GM18519 (cell line): ENCODE measurements around the gene OLA1.

Experiments used
- ATAC-seq: cut with Tn5 transposase; IDR thresholded peaks from one replicate; pipeline ENCODE4 v1.9.1; 2021; ENCODE audit warnings: mild to moderate bottlenecking, moderate library complexity; ENCODE audit not compliant: unreplicated experiment, low FRiP score

Gene OLA1

GRCh38 chr2:174040417-174040701, 208.0 kb downstream of the OLA1 start:
- no peak for ATAC-seq

- peak; percentile 81 for ATAC-seq
Observed at GRCh38 chr2:174039551-174040416, 208.5 kb downstream of the OLA1 start.

DNA sequence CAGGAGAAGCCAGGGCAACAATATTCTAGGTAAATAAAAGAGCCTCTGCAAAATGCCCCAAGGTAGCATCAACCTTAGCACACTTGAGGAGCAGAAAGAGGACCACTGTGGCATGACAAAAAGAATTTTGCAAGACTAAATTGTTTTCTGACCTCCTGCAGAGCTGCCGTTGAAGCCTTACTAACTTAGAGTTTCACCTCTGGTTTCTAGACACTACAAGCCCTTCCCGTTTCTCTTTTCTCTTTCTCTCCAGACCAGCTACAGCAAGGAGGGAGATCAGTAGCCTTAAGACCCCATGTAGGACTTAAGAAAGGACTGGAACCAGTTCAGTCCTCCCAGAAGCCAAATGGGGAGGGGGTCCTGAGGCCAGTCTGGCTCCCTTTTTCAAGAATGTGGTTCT, 209.9 kb downstream of the OLA1 start:
- ATAC-seq: no peak

DNA sequence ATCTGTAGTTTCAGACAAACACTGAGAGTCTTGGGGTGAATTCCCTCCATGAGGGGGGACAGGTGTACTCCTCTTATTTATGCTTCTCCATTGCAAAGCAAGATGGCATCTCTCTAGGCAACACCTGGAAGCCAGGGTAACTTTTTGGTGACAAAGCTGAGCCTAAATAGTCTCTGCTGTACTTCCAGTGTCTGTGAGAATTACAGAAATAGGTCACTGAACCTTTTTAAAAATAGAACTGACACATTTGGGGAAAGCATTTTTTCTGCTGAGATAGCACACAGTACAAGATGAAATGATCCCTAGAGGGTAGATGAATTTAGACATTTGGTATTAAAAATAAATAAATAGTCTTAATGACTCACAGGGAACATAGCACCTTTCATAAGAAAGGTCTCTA, 211.5 kb downstream of the OLA1 start:
- ATAC-seq: no peak

- no peak for ATAC-seq
Observed at GRCh38 chr2:174035981-174036742, 212.2 kb downstream of the OLA1 start.

- no peak for ATAC-seq
Observed at GRCh38 chr2:174035117-174035635, 213.2 kb downstream of the OLA1 start.

DNA sequence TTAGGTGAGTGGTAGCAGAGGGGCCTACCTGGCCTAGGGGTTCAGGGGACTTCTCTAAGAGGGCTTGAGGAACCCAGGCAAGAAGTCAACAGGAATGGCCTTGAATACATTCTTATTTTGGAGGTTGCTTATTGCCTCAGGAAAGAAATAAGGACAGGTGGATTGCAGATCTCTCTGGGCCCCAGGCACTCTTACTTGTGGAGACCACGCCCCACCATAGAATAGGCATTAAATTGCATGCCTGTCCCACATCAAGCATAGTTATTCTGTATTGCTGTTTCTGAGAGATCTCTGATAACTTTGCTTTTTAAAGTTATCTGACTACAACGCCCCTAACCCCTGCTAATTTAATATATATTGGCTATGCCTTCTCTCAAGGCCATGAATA, 215.2 kb downstream of the OLA1 start:
- no peak for ATAC-seq

- no peak for ATAC-seq
Observed at GRCh38 chr2:174031226-174031625, 217.1 kb downstream of the OLA1 start.

GRCh38 chr2:174028935-174029334, 219.4 kb downstream of the OLA1 start:
- ATAC-seq: no peak

GRCh38 chr2:174027956-174028355, 220.4 kb downstream of the OLA1 start:
- no peak for ATAC-seq

GRCh38 chr2:174026122-174026845, 222.0 kb downstream of the OLA1 start:
- no peak for ATAC-seq

DNA sequence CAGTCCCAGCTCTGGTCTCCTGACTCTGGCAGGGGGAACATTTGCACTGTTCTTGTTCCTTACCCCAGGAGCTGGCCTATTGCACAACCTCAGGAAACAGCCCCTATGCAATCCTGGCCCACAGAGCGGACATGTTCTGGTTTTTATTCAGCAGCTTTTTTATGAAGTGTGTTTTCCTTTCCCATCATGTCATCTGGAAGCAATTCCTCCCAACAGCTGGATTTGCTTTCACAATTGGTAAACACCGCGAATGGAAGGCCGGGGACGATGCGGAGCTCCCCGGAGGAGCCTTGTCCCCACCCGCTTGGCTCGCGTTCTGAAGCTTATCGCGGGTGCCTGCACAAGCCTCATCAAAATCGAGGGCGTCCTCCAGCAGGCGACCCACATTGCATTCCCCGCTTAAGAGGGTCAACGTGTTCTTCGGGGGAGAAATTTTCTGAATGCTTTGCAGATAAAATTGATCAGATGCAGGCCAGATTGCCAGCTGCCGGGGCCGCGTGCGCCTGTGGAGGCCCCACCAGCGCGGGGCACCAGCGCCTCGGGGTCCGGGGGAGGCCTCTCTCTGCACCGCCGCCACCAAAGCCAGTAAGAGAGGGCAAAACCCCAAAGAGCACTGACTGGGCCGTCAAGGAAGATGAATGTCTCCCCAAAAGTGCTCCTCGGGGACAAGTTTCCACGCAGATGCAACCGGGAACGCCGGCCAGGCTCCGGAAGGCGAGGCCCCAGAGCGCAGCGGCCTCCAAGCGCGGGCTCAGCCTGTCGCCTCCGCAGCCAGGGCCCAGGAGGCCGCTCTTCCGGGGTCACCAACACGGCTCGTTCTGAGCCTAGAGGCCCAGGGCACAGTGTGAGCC, 222.8 kb downstream of the OLA1 start:
- no peak for ATAC-seq

DNA sequence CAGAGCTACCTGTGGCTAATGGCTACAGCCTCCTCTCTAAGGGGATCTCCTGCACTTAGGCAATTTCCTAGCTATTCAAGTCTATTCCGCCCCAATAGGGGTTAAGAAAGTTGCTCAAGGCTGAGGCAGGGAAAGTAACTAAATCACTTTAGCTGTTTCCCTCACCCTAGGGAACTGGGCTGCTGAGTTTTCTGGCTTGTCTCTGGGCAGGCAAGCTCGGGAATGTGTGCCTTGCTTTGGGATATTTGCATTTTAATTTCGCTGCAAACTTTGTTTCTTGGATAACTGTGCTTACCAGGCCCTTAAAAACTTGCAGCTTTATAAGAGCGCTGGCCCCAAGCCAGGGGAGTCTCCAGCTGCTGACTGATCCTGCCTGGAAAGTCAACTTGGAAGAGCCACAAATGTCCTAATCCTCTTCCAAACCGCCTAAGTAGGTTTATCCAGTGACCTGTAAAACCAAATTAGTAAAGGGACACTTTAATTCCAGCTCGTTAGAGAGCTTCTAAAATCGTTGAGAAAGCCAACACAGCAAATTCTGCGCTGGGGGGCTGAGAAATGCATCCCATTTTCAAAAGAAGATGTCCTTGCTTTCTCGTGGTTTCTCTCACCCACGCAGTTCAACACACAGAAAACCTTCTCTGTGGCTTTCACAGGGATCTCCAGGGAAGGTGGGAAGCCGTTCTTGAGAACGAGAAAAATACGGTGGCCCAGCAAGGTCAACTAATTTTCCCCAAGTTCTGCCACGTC, 223.6 kb downstream of the OLA1 start:
- no peak for ATAC-seq

DNA sequence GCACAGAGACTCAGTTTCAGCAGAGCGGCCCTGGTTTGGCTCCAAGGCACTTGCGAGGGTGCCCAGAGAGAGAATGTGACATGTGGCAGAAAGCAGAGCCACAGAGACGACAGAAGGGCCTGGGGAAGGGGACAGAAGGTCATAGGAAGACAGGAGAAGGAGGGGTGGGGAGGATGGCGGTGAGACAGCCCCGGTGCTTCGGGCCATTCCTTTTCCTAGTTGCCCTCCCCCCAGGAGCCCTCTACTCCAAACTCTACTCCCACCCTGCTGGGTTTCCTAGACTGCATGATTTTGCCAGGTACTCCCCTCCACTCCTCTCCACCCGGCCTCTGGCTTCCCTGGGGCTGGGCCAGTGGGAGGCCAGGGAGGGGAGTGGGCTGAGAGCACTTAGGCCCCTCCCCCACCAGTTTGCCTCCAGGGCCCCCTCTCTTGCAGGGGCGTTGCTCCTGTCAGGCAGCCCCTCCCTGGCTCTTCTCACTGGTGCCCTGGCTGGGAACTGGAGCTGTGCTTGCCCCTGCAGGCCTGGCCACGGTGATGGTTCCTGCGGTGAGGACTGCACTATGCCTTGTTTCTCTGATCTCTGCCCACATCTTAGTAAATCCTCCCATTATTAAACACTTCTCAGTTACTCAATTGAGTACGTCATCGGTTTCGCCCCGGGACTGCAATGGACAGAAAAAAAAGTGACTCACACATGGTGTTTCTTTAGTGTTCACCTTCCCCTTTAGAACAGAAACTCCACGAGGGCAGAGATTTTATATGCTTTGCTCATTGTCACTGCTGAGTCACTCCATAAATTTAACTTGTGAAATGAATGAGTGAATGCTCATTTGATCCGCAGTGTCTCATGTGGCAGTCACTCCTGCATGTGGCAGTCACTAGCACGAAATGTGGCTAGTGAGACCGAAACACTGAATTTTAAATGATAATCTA, 224.5 kb downstream of the OLA1 start:
- ATAC-seq: no peak
